Astrocyte of the cerebellum (primary cell): ENCODE measurements around the gene RFTN1.

Source experiments
- DNase-seq: peaks from one replicate; pipeline ENCODE4 v3.0.0-alpha.2; 2011; ENCODE audit warnings: low read depth
- H3K4me3 ChIP-seq: 2 replicates; pipeline ENCODE4 v1.5.1; 2011; ENCODE audit warnings: mild to moderate bottlenecking, low read depth, low read length, moderate library complexity
- CTCF ChIP-seq: IDR thresholded peaks from 2 replicates; pipeline ENCODE4 v1.5.1; 2012; ENCODE audit warnings: low read length, low read depth, moderate library complexity, mild to moderate bottlenecking; ENCODE audit errors: missing control alignments
- in situ Hi-C: cut with HindIII; loops from 2 replicates; pipeline ENCODE4 v1.10.0; 2017; ENCODE audit warnings: low sequenced_read_pairs

RFTN1 gene

GRCh38 chr3:16359331-16359730, 154.2 kb downstream of the RFTN1 start:
- in situ Hi-C loops = no loop called here
- TF ChIP-seq CTCF = no peak
- H3K4me3 ChIP-seq = no peak overlapping the region
- DNase-seq = no peak

- in situ Hi-C loops = no loop called here
- no peak for TF ChIP-seq CTCF
- no peak overlapping the region for H3K4me3 ChIP-seq
- no peak for DNase-seq
Measured at GRCh38 chr3:16358336-16358735, 155.2 kb downstream of the RFTN1 start.

GRCh38 chr3:16357186-16358121, 156.0 kb downstream of the RFTN1 start:
- in situ Hi-C loops = no loop called here
- peak; percentile 33 for DNase-seq
- H3K4me3 ChIP-seq = no peak overlapping the region
- peak; percentile 12 for TF ChIP-seq CTCF

- TF ChIP-seq CTCF = no peak
- DNase-seq = no peak
- no peak overlapping the region for H3K4me3 ChIP-seq
- in situ Hi-C loops = no loop called here
Measured at GRCh38 chr3:16355828-16356227, 157.7 kb downstream of the RFTN1 start.

- in situ Hi-C loops = no loop called here
- TF ChIP-seq CTCF = no peak
- DNase-seq = no peak
- H3K4me3 ChIP-seq = no peak overlapping the region
Measured at GRCh38 chr3:16354291-16354690, 159.2 kb downstream of the RFTN1 start.

GRCh38 chr3:16352428-16352827, 161.1 kb downstream of the RFTN1 start:
- no peak overlapping the region for H3K4me3 ChIP-seq
- in situ Hi-C loops = no loop called here
- TF ChIP-seq CTCF = no peak
- no peak for DNase-seq
